PFSK-1 (cell line): ENCODE results near the gene EXPH5.

Source experiments
- FOXP2 ChIP-seq: optimal IDR thresholded peaks from 2 replicates; pipeline ENCODE3; 2011; ENCODE audit warnings: borderline replicate concordance, control low read depth, inconsistent platforms; ENCODE audit not compliant: insufficient read depth; ENCODE audit errors: extremely low read length, extremely low read depth
- POLR2AphosphoS5 ChIP-seq: IDR thresholded peaks from 2 replicates; pipeline ENCODE4 v1.6.1; 2012; ENCODE audit warnings: low read depth, mild to moderate bottlenecking, control low read depth, low read length, moderate library complexity
- SIN3A ChIP-seq: IDR thresholded peaks from 2 replicates; pipeline ENCODE4 v1.6.1; 2012; ENCODE audit warnings: mild to moderate bottlenecking, low read length, moderate library complexity, borderline replicate concordance; ENCODE audit not compliant: insufficient read depth
- TAF1 ChIP-seq: IDR thresholded peaks from 2 replicates; pipeline ENCODE4 v1.6.1; 2012; ENCODE audit warnings: low read length, control low read depth, borderline replicate concordance; ENCODE audit not compliant: insufficient read depth
- TF ChIP-seq, protein P1 (sequence below), 2 experiments: IDR thresholded peaks; 2 replicates each; pipeline versions ENCODE4 v1.6.1 to v1.8.0; 2011 to 2012; ENCODE audit warnings: low read depth in 2 of 2, low read length in 2 of 2, control low read depth in 1 of 2, inconsistent platforms in 1 of 2, mild to moderate bottlenecking in 1 of 2, moderate library complexity in 1 of 2; ENCODE audit not compliant: insufficient read depth in 1 of 2

DNA sequence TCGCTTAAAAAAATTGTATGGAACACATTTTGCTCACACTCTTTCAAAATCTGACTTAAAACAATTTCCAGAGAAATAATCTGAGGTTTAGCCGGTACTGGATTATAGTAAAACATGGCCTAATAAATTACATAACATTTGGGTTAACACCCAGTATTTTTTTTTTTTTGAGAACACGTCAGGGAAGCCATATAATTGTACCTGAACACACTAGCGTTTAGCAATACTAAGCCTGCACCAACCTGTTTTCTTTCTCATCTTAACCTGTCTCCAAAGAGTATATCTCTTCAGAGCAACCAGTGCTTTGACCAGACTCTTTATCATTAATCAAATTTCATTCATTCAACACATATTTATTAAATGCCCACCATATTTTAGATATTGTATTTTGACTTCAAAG, 93.4 kb downstream of the EXPH5 start:
- TF ChIP-seq, protein P1, sequence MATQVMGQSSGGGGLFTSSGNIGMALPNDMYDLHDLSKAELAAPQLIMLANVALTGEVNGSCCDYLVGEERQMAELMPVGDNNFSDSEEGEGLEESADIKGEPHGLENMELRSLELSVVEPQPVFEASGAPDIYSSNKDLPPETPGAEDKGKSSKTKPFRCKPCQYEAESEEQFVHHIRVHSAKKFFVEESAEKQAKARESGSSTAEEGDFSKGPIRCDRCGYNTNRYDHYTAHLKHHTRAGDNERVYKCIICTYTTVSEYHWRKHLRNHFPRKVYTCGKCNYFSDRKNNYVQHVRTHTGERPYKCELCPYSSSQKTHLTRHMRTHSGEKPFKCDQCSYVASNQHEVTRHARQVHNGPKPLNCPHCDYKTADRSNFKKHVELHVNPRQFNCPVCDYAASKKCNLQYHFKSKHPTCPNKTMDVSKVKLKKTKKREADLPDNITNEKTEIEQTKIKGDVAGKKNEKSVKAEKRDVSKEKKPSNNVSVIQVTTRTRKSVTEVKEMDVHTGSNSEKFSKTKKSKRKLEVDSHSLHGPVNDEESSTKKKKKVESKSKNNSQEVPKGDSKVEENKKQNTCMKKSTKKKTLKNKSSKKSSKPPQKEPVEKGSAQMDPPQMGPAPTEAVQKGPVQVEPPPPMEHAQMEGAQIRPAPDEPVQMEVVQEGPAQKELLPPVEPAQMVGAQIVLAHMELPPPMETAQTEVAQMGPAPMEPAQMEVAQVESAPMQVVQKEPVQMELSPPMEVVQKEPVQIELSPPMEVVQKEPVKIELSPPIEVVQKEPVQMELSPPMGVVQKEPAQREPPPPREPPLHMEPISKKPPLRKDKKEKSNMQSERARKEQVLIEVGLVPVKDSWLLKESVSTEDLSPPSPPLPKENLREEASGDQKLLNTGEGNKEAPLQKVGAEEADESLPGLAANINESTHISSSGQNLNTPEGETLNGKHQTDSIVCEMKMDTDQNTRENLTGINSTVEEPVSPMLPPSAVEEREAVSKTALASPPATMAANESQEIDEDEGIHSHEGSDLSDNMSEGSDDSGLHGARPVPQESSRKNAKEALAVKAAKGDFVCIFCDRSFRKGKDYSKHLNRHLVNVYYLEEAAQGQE (IDR thresholded peaks at IDR 0.05; ENCODE audit: insufficient read depth in 1 of 2, low read depth in 2 of 2, low read length in 2 of 2), result no peak
- TF ChIP-seq SIN3A (no peak), POLR2AphosphoS5 (no peak), TAF1 (no peak), FOXP2 (no peak)
